Keratinocyte (primary cell): ENCODE measurements around the gene TRIP4. TPM values are rescaled to one million over a fixed set of nuclear protein-coding genes. Genes with fewer than 3 reads are reported as not detected.

ENCODE experiments used
- DNase-seq: peaks from one replicate; pipeline ENCODE4 v3.0.0-alpha.2; 2011; ENCODE audit warnings: low read depth, missing footprints, low spot score
- FAIRE-seq: peaks from 2 replicates; lab custom pipeline; 2011; peaks lifted over from hg19 to GRCh38; lab: Jason Lieb, UNC
- H2AFZ ChIP-seq: 2 replicates; pipeline ENCODE4 v1.6.0; 2012; ENCODE audit warnings: low read length, control low read depth, inconsistent platforms; ENCODE audit not compliant: control insufficient read depth
- H3K27ac ChIP-seq: 2 replicates; pipeline ENCODE4 v1.5.1; 2011; ENCODE audit warnings: low read length; ENCODE audit not compliant: control insufficient read depth, insufficient read depth
- H3K27me3 ChIP-seq: 3 replicates; pipeline ENCODE4 v1.6.0; 2011; ENCODE audit warnings: low read length; ENCODE audit not compliant: control insufficient read depth, insufficient read depth; ENCODE audit errors: extremely low read depth
- H3K36me3 ChIP-seq, 2 experiments: 2 replicates in 1 of 2; 3 replicates in 1 of 2; pipeline ENCODE4 v1.5.1; 2011; ENCODE audit warnings: low read length in 2 of 2, mild to moderate bottlenecking in 1 of 2; ENCODE audit not compliant: control insufficient read depth in 2 of 2, insufficient read depth in 2 of 2; ENCODE audit errors: extremely low read depth in 1 of 2
- H3K4me1 ChIP-seq: 3 replicates; pipeline ENCODE4 v1.5.1; 2011; ENCODE audit warnings: low read length; ENCODE audit not compliant: control insufficient read depth, insufficient read depth; ENCODE audit errors: extremely low read depth
- H3K4me2 ChIP-seq: 3 replicates; pipeline ENCODE4 v1.6.0; 2011; ENCODE audit warnings: low read depth, low read length; ENCODE audit not compliant: control insufficient read depth, insufficient read depth; ENCODE audit errors: extremely low read depth
- H3K4me3 ChIP-seq, 3 experiments: fragments of 200-600 bp in 1 of 3; sonication (generic) in 1 of 3; 2 replicates in 2 of 3; 3 replicates in 1 of 3; pipeline ENCODE4 v1.5.1; 2011 to 2016; ENCODE audit warnings: low read length in 3 of 3, mild to moderate bottlenecking in 3 of 3, control low read depth in 2 of 3, inconsistent platforms in 1 of 3, low read depth in 1 of 3, mixed read lengths in 1 of 3, mixed run types in 1 of 3, moderate library complexity in 1 of 3; ENCODE audit not compliant: control insufficient read depth in 2 of 3, insufficient read depth in 2 of 3; ENCODE audit errors: extremely low read depth in 1 of 3
- H3K79me2 ChIP-seq: 2 replicates; pipeline ENCODE4 v1.6.0; 2012; ENCODE audit warnings: low read length; ENCODE audit not compliant: control insufficient read depth, insufficient read depth
- H3K9ac ChIP-seq: 3 replicates; pipeline ENCODE4 v1.6.0; 2011; ENCODE audit warnings: low read length; ENCODE audit not compliant: control insufficient read depth, insufficient read depth; ENCODE audit errors: extremely low read depth
- H3K9me1 ChIP-seq: 3 replicates; pipeline ENCODE4 v1.6.0; 2011; ENCODE audit warnings: low read length; ENCODE audit not compliant: control insufficient read depth, insufficient read depth; ENCODE audit errors: extremely low read depth
- H3K9me3 ChIP-seq: 2 replicates; pipeline ENCODE4 v1.5.1; 2012; ENCODE audit warnings: low read depth, low read length; ENCODE audit not compliant: control insufficient read depth
- H4K20me1 ChIP-seq: 3 replicates; pipeline ENCODE4 v1.6.0; 2011; ENCODE audit warnings: low read length; ENCODE audit not compliant: control insufficient read depth, insufficient read depth; ENCODE audit errors: extremely low read depth
- CTCF ChIP-seq, 3 experiments: IDR thresholded peaks in 1 of 3; conservative IDR thresholded peaks in 1 of 3; optimal IDR thresholded peaks in 1 of 3; 2 replicates in 2 of 3; 3 replicates in 1 of 3; pipeline versions ENCODE3 to v1.5.1; 2011; ENCODE audit warnings: low read length in 3 of 3, mild to moderate bottlenecking in 3 of 3, moderate library complexity in 2 of 3, control low read depth in 1 of 3, inconsistent platforms in 1 of 3; ENCODE audit not compliant: insufficient read depth in 2 of 3; ENCODE audit errors: extremely low read depth in 1 of 3
- EZH2 ChIP-seq: IDR thresholded peaks from one replicate; pipeline ENCODE4 v1.6.1; 2012; ENCODE audit warnings: inconsistent platforms, mild to moderate bottlenecking, low read length, moderate library complexity
- dilution Hi-C: fragments of 300-500 bp; cut with MboI; formaldehyde crosslinking; loops from one replicate; pipeline ENCODE4 v1.7.0; 2020; ENCODE audit warnings: low sequenced_read_pairs; ENCODE audit not compliant: extremely low pct_ligation_motif_present
- polyA minus RNA-seq, 3 experiments: library from RNA; depleted of rRNA, polyadenylated mRNA; stranded (reverse); fragments of >200 nt; gene quantifications; 1 replicate in 1 of 3; 2 replicates in 1 of 3; 3 replicates in 1 of 3; pipeline ENCODE4 v1.2.3, GENCODE V29; 2011
- polyA plus RNA-seq, 5 experiments: library from polyadenylated mRNA; depleted of rRNA in 3 of 5; stranded (reverse) in 3 of 5; stranded (forward) in 1 of 5; unstranded in 1 of 5; fragments of >200 nt; gene quantifications; 1 replicate in 1 of 5; 2 replicates in 3 of 5; 3 replicates in 1 of 5; pipeline versions ENCODE4 v1.2.1 to v1.2.3, GENCODE V29; 2011 to 2012; ENCODE audit warnings: missing spikeins in 2 of 5, low read depth in 1 of 5, low replicate concordance in 1 of 5

Gene TRIP4
- 27.9 to 31.5 TPM (median 31.1 TPM) in 3 replicates for polyA plus RNA-seq
- 34.8 TPM for polyA plus RNA-seq (2011; ENCODE audit: low read depth)
- polyA plus RNA-seq (2011; cell fraction: cytosol; rRNA removed) = 20.5 and 34.8 TPM in 2 replicates
- 34.2 and 37.3 TPM in 2 replicates for polyA plus RNA-seq (2011; cell fraction: nucleus; rRNA removed)
- 25.5 and 27.0 TPM in 2 replicates for polyA plus RNA-seq (2012; ENCODE audit: low replicate concordance)
- 7.2 to 24.5 TPM (median 19.9 TPM) in 3 replicates for polyA minus RNA-seq
- 18.0 TPM for polyA minus RNA-seq (2011; cell fraction: cytosol; rRNA and poly(A)+ RNA removed)
- polyA minus RNA-seq (2011; cell fraction: nucleus; rRNA and poly(A)+ RNA removed) = 18.9 and 34.7 TPM in 2 replicates

DNA sequence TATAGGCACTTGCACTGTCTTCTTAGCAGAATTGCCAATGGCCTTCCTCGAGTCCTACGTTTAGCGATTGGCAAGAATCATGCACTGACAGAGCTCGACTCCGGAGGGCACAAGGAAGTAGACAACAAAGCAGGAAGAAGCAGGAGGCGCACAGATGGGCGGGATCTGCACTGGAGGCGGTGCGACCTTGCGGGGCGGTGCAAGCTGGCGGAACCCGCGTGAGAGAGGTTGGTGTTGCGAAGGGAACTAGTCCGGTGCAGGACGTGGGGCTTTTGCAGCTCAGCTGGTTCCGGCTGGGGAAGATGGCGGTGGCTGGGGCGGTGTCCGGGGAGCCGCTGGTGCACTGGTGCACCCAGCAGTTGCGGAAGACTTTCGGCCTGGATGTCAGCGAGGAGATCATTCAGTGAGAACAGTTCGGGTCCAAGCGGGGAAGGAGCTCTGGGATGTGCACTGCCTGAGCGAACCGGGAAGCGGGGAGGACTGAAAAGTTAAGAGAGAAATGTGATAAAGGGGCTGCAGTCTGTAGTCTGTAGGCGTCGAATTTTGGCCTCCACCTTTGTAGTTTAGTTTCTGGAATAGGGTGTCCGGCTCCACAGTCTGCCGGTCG, at the start of gene TRIP4:
TRIP4 (plus strand) TSS at position 275 of the 607 bp plus-strand sequence; CDS start at position 303, 28 bp downstream.
- FAIRE-seq (peak; percentile 96), DNase-seq (peak; percentile 61)
- Histone ChIP-seq H3K36me3 (no peaks in the 10 kb centered on the region), H3K4me1 (peaks cover 6% of the 10 kb centered on the region), H3K9me3 (no peaks in the 10 kb centered on the region), H3K4me2 (peak within 1 kb of the TSS; percentile 68), H3K27ac (peak within 1 kb of the TSS; percentile 82), H3K4me3 (peak within 1 kb of the TSS; percentile 94 to 100 (median 97)), H3K79me2 (peaks cover 34% of the 10 kb centered on the region), H2AFZ (peak within 1 kb of the TSS; percentile 99), H3K9ac (peak within 1 kb of the TSS; percentile 84), H3K27me3 (no peaks in the 10 kb centered on the region), H3K9me1 (no peaks in the 10 kb centered on the region), H4K20me1 (no peaks in the 10 kb centered on the region)
- TF ChIP-seq EZH2 (no peak), CTCF (optimal IDR thresholded peaks at IDR 0.05 in 1 of 3, IDR thresholded peaks at IDR 0.05 in 1 of 3, conservative IDR thresholded peaks at IDR 0.05 in 1 of 3; ENCODE audit: extremely low read depth in 1 of 3, insufficient read depth in 2 of 3, low read length in 3 of 3) (peak in 1 of 3 experiments; percentile 35)
- dilution Hi-C loops = no loop called here

- no peak overlapping the region for H2AFZ ChIP-seq
- peaks cover 1 to 13% of the 10 kb centered on the region in 2 experiments for H3K36me3 ChIP-seq
- H3K79me2 ChIP-seq = peaks cover 85% of the 10 kb centered on the region
- H3K4me3 ChIP-seq = no peak overlapping the region
- H3K27ac ChIP-seq = no peak overlapping the region
- FAIRE-seq (no peak), DNase-seq (no peak)
- H3K9me3 ChIP-seq = no peaks in the 10 kb centered on the region
- H3K27me3 ChIP-seq = no peaks in the 10 kb centered on the region
- TF ChIP-seq CTCF (optimal IDR thresholded peaks at IDR 0.05 in 1 of 3, IDR thresholded peaks at IDR 0.05 in 1 of 3, conservative IDR thresholded peaks at IDR 0.05 in 1 of 3; ENCODE audit: extremely low read depth in 1 of 3, insufficient read depth in 2 of 3, low read length in 3 of 3) = no peak
- TF ChIP-seq EZH2 = no peak
- H3K4me2 ChIP-seq = no peak overlapping the region
- peaks cover 16% of the 10 kb centered on the region for H3K4me1 ChIP-seq
- no peak overlapping the region for H3K9ac ChIP-seq
- peaks cover 5% of the 10 kb centered on the region for H4K20me1 ChIP-seq
- no peaks in the 10 kb centered on the region for H3K9me1 ChIP-seq
- dilution Hi-C loops = no loop called here
Measured at GRCh38 chr15:64340355-64340754, 47.3 kb upstream of the TRIP4 start.
